DOHH2 (cell line): Measurements from ENCODE around the gene FBXW9.

Source experiments
- CTCF ChIP-seq: fragments of 200-600 bp; sonication (generic); IDR thresholded peaks from one replicate; pipeline ENCODE4 v1.5.1; 2014; ENCODE audit warnings: antibody characterized with exemption, mild to moderate bottlenecking, low read depth, low read length; ENCODE audit not compliant: poor library complexity, severe bottlenecking
- EZH2phosphoT487 ChIP-seq: fragments of 200-600 bp; sonication (generic); IDR thresholded peaks from 2 replicates; pipeline ENCODE4 v1.6.1; 2017; ENCODE audit warnings: borderline replicate concordance, mild to moderate bottlenecking, antibody characterized with exemption, low read length, moderate library complexity, mixed read lengths

- TF ChIP-seq CTCF (no peak), EZH2phosphoT487 (no peak)
Measured at GRCh38 chr19:12698138-12698537, 1.7 kb upstream of the FBXW9 start.
